Measurements from ENCODE around the gene SORCS2.

SORCS2 gene

DNA sequence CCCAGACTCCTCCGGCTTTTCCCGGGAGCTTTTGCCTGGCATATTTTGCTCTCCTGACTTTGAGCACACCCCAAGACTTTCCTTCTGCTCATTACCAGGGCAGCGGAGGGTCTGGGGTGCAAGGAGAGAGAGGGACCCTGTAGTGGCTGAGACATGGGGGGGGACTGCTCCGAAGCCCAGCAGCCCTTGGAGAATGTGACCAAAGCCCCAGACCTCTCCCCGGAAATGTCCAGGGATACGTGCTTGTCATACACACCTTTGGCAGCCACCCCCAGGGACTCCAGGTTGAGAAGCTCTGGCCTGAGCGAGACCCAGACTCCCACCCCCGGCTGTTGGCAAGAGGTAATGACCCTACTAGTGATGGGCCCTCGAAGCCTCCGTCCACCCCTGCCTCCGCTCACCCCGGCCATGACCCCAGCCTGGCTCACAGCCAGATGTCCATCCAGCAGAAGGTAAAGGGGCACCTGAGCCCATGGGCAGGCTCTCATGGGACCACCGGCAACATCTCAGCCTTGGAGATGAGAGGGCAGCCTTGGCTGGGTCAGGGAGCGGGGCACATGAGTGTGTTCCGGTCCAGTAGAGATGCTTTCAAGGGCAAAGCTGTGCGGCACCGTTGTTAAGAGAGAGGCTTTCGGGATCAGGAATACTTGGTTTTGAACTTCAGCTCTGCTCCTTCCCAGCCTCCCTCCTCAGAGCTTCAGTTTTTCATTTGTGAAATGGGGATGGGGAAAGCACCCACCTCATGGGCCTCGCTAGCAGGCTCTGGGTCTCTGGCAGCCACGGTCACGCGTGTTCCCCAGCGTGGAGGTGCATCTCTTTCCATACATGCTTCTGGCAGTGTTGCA is 240.4 kb downstream of the SORCS2 start:
- TF ChIP-seq, protein P1, sequence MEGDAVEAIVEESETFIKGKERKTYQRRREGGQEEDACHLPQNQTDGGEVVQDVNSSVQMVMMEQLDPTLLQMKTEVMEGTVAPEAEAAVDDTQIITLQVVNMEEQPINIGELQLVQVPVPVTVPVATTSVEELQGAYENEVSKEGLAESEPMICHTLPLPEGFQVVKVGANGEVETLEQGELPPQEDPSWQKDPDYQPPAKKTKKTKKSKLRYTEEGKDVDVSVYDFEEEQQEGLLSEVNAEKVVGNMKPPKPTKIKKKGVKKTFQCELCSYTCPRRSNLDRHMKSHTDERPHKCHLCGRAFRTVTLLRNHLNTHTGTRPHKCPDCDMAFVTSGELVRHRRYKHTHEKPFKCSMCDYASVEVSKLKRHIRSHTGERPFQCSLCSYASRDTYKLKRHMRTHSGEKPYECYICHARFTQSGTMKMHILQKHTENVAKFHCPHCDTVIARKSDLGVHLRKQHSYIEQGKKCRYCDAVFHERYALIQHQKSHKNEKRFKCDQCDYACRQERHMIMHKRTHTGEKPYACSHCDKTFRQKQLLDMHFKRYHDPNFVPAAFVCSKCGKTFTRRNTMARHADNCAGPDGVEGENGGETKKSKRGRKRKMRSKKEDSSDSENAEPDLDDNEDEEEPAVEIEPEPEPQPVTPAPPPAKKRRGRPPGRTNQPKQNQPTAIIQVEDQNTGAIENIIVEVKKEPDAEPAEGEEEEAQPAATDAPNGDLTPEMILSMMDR (IDR thresholded peaks at IDR 0.05; ENCODE audit: low read depth, low read length) = no peak
- H3K4me3 ChIP-seq (replicated peaks in 1 of 2; ENCODE audit: low read depth in 2 of 2, low read length in 2 of 2) = no peak overlapping the region

DNA sequence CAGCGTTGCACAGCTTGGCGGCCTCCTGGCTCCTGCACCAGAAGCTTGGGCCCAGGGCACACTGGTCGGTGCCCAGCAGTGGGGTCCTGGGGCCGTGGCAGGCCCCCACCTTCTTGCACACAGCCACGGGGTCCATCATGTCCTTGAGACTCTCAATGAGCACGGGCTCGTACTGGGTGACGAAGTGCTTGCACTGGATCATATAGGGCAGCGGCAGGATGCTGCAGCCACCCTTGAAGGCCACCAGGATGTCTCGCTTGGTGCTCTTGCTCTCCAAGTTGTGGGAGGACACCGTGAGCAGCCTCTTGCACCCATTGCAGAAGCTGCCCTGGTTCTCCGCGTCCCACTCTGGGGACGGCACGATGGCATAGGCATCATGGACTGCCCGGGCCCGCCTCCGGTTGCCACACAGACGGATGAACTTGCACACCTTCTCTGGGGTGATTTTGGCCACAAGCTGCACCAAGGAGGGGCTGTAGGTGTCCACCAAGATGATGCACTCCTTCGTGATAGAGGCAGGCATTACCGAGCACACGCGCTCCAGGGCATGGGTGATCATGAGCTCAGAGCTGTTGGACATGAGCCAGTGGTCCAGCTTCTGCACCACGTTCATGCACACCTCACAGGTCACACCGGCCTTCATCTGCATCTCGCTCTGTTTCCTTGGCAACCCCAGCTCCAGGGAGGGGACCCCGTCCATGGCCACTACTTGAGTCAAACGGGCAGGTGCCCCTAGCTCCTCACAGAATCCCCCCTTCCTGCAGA is 241.2 kb downstream of the SORCS2 start:
- TF ChIP-seq, protein P1 (IDR thresholded peaks at IDR 0.05; ENCODE audit: low read depth, low read length) = no peak
- DNase-seq (ENCODE audit: low read depth in 2 of 2) = no peak
- no peak overlapping the region for H3K4me3 ChIP-seq (replicated peaks in 1 of 2; ENCODE audit: low read depth in 2 of 2, low read length in 2 of 2)

More for the DNA sequence above, 240.4 kb downstream of the SORCS2 start:
- DNase-seq (ENCODE audit: low read depth in 2 of 2) = no peak

DNA sequence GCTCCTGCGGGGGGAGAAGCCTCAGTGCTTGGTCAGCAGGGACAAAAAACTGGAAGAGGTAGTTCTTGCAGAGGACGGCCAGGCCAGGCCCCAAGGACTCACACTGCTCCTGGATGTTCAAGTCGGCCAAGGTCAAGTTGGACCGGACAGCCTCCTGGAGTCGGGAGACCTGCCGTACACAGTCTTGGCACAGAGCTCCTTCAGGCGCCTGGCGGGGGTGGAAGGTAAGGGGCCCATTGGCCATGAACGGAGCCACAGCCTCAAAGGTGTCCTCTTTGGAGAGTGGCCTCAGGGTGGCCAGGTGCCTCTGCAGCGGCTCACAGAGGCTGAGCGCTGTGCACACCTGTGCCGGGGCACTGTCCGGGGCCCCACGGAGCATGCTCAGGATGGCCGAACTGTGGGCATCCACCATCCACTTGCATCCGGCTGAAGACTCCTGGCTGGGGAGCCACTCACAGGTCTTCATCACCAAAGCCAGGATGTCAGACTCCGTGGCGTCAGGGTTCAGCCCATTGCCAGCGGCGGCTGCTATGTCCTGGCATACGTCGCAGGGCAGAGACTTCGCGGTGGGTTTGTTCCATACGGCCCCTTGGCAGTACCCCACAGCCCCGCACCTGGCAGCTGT is 241.9 kb downstream of the SORCS2 start:
- TF ChIP-seq, protein P1 (IDR thresholded peaks at IDR 0.05; ENCODE audit: low read depth, low read length) = no peak
- no peak for DNase-seq (ENCODE audit: low read depth in 2 of 2)
- H3K4me3 ChIP-seq (replicated peaks in 1 of 2; ENCODE audit: low read depth in 2 of 2, low read length in 2 of 2) = no peak overlapping the region

DNA sequence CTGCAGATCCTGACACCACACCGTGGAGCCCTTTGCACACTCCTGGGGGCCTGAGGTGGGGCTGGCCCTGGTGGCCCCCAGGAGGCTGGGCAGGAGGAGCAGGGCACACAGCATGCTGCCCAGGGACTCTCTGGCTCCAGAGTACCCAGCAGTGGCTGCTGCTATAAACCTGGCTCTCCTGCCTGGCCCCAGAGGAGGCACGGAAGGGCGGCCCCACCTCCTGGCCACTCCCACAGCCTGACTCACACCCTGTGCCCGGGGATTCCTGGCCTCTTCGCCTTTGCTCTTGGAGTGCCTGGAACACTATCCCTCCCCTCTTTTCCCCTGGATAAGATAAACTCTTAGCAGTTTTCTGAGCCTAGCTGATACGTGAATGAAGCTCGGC is 242.4 kb downstream of the SORCS2 start, which contains the start of gene PSAPL1:
Gene PSAPL1 (minus strand): TSS at position 165 of the 385 bp plus-strand sequence. CDS start 51 bp downstream, at position 114.
- H3K4me3 ChIP-seq (replicated peaks in 1 of 2; ENCODE audit: low read depth in 2 of 2, low read length in 2 of 2) = no peak within 1 kb of the TSS
- TF ChIP-seq, protein P1 (IDR thresholded peaks at IDR 0.05; ENCODE audit: low read depth, low read length) = no peak

DNA sequence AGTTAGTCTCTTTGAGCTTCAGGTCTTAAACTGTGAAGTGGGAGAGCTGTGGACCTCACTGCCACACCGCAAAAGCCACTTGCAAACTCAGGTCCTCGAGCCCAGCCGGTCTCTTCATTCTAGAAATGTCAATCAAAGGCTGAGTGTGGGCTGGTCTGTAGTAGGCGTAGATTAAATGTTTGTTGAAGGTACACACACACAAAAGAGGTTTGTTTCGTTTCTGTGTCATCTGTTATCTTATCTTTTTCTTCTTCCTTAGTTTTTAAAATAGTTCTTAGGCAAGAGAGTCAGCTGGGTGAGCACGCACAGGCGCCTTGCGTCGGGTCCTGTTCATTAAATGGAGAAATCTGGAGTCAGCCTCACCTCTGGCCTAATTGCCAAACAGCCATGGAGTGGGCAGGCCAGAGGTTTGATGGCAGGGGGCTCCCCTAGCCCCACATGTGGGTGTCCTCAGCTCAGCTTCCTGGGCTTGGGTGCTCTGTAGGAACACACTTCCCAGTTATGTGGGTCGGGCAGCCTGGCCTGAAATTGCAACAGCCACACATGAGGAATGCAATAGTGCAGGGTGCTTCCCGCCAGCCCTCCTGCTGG is 243.2 kb downstream of the SORCS2 start:
- TF ChIP-seq, protein P1 (IDR thresholded peaks at IDR 0.05; ENCODE audit: low read depth, low read length) = no peak
- no peak overlapping the region for H3K4me3 ChIP-seq (replicated peaks in 1 of 2; ENCODE audit: low read depth in 2 of 2, low read length in 2 of 2)
- peak in 1 of 2 donors; percentile 70 for DNase-seq (ENCODE audit: low read depth in 2 of 2)

More for the DNA sequence above, 242.4 kb downstream of the SORCS2 start, which contains the start of gene PSAPL1:
- peak in 1 of 2 donors; percentile 61 for DNase-seq (ENCODE audit: low read depth in 2 of 2)

DNA sequence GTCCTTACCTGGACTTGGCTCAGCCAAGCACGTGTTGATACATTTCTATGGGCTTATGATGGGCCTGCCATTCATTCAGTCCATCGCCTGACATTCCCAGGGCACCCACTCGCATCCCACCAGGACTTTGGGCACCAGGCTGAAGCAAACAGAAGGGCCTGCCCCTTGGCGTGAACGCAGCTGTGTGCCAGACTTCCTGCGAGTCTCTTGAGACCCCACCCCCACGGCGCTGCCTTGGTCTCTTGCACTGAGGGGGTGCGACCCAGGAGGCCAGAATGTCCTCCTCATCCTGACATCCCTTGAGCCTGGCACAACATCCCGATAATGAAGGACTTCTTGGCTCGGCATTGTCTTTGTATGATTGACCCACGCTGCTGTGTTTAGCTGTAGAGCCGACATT is 243.9 kb downstream of the SORCS2 start:
- TF ChIP-seq, protein P1 (IDR thresholded peaks at IDR 0.05; ENCODE audit: low read depth, low read length) = no peak
- DNase-seq (ENCODE audit: low read depth in 2 of 2) = no peak
- no peak overlapping the region for H3K4me3 ChIP-seq (replicated peaks in 1 of 2; ENCODE audit: low read depth in 2 of 2, low read length in 2 of 2)
